Endometrium (tissue), 2 donors: Measurements from ENCODE around the gene C10orf53.
"Not testable (repeated sequence)": the region's sequence is repeated elsewhere in the genome, so short reads cannot be mapped to it uniquely, and the experiment has no call there.

Experiments used
- FAIRE-seq: peaks from 2 replicates; lab custom pipeline; 2012; peaks lifted over from hg19 to GRCh38; lab: Jason Lieb, UNC
- donor health status: control.
- donor health status: control.

The C10orf53 gene

DNA sequence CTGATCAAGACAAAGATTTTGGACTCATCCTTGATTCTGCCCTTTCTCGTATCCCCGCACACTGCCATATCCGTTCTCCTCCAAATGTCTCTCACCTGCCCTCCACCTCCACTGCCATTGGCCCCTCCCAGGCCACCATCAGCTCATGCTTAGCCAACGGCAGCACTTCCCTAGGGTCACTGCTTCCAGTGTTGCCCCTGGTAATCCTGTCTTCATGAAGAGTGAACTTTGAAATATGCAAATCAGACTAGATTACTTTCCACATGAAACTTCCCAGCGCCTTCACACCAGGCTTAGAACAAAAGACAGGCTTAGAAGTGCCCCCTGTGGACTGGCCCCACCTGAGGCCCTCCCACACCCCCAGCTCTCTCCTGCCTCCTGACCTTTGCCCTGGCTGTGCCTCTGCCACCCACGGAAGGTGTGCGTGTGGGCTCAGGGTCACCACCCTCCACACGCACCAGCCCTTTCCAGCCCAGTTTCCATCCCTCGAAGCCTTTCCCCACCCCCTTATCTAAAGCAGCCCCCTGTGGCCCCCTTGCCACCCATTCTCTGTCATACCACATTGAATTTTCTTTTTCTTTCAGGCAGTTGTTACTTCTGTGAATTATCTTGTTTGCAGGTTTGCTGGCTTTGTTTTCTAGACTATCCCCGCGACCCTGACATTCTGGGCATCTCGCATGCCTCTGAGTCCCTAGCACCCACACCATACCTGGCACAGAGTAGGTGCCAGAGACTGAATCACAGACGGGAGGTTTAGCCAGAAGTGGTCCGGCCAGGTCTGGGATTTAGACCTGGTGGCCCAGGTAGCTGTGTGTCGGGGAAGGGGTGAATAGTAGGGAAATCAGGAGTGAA lies 26.8 kb upstream of the C10orf53 start:
- no peak for FAIRE-seq

DNA sequence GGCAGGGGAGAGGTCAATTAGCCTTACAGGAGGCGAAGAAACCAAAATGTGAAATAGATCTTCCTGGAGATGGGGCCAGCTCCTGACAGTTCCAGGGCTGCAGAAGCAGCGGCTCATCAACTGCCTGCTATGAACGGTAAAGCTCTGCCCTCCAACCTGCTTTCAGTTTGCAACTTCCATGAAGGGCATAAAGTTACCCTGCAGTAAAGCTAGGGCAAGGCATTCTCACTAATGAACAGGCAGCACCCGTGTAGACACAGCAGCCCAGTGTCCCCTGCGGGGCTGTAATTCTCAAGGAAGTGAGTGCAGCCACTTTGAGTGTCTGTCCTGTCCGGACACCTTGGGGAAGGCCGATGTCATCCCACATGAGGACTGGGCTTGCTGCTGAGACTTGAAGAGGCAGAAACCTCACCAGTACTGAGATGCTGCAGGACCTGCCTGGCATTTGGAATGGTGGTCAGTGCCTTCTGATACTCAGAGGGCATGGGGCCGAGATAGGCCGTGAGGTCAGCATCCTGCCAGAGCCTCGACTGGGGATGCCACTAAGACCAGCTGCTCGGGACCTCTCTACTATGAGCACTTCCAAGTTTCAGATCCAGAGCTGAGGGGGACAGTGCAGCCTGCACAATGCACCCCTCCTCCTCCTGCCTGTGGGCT lies 26.1 kb upstream of the C10orf53 start:
- FAIRE-seq: no peak

- no peak for FAIRE-seq
Observed at GRCh38 chr10:49654036-49654693, 25.3 kb upstream of the C10orf53 start.

GRCh38 chr10:49655099-49655498 lies 24.4 kb upstream of the C10orf53 start:
- FAIRE-seq: no peak

DNA sequence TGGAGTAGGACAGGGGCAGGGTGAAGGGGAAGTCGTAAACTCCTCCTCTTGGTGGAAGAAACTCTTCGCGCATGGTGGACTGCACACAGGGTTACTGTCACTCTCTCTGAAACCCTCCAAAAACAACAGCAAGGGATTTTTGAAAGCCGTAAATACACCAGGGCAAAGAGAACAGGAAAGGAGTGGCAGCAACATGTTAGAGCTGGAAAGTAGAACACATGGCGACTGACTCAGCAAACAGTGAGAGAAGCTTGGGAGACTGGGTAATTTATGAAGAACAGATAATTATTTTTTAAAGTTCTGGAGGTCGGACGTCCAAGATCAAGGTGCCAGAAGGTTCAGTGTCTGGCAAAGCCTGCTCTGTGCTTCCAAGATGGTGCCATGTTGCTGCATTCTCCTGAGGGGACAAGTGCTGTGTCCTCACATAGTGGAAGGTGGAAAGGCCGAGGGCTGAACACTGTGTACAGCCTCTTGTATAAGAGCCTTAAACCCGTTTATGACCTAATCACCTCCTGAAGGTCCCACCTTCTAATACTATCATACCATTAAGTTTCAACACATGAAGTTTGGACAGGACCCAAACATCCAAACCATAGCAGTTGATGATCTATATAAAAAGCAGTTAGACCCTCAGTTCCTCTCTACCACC lies 22.5 kb upstream of the C10orf53 start:
- no peak for FAIRE-seq

DNA sequence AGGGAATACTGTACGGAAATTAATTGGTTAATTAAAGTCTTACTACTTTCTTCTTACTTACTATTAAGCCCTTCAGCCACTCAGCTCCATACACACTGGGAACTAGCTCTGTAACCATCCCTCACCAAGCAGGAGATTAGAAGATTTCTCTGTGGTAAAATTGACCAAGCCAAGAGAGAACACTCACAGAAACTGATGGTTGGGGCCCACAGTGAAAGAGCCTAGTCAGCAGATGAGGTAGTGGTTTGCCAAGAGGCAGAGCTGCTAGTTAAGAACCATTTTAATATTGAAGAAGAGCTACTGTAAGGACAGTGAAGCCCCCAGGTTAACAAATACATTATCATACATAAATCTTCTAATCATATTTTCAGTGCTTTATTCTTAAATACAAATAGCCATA lies 21.8 kb upstream of the C10orf53 start:
- no peak for FAIRE-seq

GRCh38 chr10:49661140-49661856 lies 18.2 kb upstream of the C10orf53 start:
- no peak for FAIRE-seq

DNA sequence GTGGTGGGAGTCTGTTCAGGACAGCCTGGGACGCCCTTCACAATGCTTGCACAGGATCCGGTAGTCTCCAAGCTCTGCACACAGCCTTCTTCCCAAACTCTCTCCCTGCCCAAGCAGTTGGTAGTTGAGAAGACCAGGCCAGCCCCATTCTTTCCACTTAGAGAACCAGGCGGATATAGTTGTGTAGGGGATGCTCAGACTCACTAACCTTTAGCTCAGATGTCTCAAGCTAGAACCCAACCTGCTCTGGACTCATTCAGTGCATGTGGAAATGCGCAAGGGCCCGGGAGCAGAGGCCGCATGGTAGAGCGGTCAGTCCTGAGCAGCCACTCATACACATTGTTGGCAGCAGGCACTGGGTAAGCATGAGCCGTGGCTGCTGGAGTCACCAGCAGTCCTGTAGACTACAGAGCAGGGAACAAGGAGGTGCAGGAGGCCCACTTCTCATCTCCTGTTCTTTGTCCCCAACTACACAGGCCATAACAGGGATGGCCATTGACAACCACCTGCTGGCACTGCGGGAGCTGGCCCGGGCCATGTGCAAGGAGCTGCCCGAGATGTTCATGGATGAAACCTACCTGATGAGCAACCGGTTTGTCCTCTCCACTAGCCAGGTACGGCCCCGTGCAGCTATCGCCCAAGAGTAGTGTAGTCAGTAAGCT lies 17.2 kb upstream of the C10orf53 start:
- FAIRE-seq: no peak

GRCh38 chr10:49663596-49663995 lies 15.9 kb upstream of the C10orf53 start:
- FAIRE-seq: no peak

DNA sequence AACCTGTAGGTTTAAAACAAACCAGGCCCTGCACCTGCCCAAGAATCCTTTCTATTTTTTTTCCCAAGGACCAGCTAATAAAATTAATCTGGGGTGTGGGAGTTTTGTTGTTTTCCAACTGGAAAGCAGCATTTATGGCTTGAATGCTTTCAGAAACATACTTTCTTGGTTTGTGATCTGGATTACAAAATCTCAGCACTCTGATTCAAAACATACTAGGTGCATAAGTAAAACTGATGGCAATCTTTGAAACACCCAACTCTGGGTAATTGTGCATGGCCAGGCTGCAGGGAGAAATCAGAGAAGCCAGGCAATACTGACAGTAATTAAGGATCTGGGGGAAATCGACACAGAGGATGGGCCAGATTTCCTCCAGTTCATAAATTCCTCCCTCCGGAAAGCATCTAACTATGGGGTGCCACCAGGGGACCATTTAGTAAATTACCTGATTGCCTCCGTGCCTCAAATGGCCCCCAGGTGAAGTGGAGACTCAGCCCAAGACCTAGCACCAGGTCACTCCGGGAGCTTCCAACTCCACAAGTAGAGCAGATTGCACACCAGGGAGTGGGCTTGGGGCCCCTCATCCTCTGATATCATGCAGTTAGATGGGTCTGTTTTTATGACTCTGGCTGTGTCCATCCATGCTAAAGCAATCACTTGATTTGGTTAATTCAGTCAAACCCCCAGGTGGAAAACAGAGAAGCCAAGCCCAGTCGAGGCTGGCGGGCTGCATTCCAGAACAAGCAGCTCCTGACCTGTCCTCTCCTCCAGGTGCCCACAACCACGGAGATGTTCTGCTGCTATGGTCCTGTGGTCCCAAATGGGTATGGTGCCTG lies 15.2 kb upstream of the C10orf53 start:
- FAIRE-seq: no peak

DNA sequence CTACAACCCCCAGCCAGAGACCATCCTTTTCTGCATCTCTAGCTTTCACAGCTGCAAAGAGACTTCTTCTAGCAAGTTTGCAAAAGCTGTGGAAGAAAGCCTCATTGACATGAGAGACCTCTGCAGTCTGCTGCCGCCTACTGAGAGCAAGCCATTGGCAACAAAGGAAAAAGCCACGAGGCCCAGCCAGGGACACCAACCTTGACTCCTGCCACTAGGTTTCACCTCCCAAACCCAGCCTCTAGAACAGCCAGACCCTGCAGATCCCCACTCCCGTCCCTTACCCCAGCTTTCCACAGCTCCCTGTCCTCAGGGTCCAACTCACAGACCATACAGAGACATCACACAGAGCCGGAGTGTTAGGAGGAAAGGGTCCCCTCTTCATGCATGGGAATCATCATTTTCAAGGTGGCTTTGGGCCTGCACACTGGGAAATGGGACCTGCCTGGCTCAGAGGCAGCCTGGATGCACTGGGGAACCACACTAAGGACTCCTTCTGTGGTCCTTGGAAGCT lies 14.6 kb upstream of the C10orf53 start:
- no peak for FAIRE-seq

DNA sequence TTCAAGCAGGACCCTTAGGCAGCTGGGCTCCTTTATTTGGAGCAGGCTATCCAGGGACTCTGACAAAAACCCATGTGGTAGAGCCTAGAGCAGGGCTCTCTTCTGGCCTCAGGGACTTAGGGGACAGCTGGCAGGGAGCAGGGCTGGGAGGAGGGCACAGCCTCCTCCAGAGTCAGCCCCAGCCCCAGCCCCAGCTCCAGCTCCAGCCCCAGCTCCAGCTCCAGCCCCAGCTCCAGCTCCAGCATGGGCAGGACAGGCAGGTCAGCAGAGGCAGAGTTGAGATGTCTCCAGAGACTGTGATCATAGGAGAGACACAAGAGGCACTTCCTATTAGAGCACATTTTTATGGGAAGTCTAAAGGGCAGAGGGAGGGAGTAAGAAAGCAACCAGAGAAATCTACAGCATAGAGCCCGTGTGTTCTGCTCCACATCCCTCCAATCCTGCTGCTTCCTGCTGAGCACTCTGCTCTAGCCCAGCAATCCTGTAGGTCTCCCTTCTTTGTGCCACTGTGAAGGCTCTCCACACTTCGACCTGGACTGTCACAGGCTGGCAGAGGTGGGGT lies 13.3 kb upstream of the C10orf53 start:
- no peak for FAIRE-seq

DNA sequence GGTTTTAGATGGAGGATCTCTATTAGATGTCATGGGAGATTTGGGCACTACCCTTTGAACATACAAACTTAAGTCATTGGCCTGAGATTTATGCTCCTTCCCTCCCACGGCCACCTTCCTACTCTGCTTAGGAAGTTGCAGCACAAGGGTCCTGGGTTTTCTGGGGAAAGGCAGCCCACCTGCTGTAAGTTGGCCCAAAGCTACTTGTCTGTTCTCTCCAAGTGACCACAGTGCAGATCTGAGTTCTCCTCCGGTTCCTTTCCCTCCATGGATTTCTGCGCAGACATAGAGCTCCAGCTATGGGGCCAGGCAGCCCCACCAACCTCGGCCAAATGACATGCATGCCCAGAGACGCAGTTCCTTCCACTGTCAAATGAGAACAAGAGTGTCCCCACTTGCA lies 12.8 kb upstream of the C10orf53 start:
- FAIRE-seq: no peak

- no peak for FAIRE-seq
Observed at GRCh38 chr10:49667991-49668390, 11.5 kb upstream of the C10orf53 start.

- no peak for FAIRE-seq
Observed at GRCh38 chr10:49668684-49669083, 10.8 kb upstream of the C10orf53 start.

DNA sequence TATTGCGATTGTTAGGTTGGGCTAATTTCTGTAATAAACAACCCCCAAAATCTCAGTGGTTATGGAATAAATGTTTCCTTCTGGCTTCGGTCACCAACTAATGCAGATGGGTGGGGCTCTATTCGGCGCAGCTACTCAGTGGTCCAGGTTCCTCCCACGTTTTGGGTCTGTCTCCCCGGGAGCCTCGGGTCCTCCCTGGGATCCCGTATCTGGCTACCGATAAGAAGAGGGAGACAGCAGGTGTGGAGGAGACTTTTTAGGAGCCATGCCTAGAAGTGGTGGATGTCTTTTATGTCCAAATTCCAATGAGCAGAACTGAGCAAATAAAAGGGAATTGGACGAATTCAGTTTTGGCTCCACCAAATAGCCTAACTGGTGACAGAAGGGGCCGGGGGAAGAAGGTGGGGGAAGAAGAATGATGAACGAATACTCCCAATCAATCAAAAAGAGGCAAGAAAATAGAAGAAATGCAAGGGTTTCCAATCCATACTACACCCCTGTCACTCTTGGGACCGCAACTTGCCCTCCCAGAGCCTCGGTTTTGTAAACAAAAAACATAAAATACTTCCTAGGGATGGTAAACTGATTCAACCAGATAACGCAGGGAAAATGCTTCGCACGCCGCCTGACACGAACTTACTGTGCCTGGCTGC lies 498 bp upstream of the C10orf53 start:
- FAIRE-seq: no peak

- FAIRE-seq: not testable (repeated sequence)
Observed at GRCh38 chr10:49682449-49682848, 3.0 kb downstream of the C10orf53 start.

DNA sequence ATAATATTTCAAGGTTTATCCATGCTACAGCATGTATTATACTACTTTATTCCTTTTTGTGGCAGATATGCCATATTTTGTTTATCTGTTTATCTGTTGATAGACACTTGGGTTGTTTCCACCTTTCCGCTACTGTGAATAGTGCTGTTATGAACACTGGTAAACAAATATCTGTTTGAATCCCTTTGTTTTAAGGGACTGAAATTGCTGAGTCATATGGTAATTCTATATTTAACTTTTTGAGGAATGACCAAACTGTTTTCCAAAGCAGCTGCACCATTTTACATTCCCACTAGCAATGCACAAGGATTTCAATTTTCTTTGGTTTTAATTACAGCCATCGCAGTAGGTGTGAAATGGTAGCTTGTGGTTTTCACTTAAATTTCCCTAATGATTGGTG lies 3.4 kb downstream of the C10orf53 start:
- FAIRE-seq: no peak

DNA sequence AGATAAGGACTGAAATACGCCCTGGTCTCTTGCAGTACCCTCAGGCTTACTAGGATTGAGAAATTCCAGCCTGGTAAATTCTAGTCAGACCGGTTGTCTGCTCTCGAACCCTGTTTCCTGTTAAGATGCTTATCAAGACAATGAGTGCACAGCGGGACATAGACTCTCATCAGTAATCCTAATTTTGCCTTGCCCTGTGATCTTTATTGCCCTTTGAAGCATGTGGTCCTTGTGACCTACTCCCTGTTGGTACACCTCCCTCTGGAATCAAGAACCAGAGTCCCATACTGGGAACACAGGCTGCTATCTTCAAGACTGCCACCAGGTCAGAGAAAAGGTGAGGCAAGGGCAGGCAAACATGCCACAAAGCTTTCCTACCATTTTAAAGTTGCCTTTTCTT lies 7.2 kb downstream of the C10orf53 start:
- no peak for FAIRE-seq
